ENCODE data around the gene S100A16. TPM values are rescaled to one million over a fixed set of nuclear protein-coding genes. Genes with fewer than 3 reads are reported as not detected.

The S100A16 gene
- total RNA-seq, 1 experiment from 2014 or later = 1,014 TPM

DNA sequence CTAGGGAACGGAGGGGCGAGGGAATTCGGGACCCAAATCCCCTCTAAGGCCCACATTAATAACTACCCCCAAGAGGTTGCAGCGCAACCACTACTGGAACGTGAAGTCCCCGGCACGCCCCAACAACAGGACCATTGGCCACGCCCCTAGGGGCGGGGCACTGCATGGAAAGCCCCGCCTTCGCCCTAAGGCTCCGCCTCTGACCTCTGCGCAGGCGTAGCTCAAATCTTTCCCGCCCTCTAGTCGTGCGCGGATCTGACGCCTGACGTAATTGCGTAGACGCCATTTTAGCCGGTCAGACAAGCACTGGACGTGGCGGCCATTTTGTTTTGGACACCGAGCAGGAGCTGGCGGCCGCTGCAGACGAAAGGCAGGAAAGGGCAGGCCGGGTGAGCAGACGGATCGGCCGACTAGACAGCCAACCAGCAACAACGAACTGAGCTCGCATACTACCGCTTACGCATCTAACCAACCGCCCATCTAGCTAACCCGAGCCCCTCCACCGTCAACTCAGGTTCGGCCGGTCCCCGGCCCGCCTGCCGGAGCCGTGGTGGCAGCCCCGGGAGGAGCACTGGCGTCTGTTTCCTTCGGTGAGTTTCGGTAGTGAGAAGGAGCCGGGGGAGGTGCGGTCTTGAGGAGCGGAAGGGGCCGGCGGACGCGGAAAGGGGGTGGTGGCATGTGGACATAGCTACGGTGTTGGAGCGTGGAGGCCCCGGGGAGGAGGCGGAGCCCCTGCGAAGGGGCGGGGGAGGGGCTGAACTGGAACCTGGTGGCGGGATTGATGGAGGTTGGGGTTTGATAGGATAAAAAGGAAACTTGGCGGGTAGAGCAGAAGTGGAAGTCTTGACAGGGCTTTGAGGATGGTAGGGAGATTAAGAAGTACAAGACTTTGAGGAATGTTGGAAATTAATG is 21.1 kb upstream of the S100A16 start, which contains the start of gene CHTOP:
Gene CHTOP (plus strand): TSS at position 313 of the 912 bp plus-strand sequence. CDS start 2,523 bp downstream, outside the sequence.
- CTCF ChIA-PET = interaction anchor here (0.6 to 2.7 kb wide), 23 partner anchors 9 to 286 kb away, joined by 3 to 28 read pairs (median 4); partner anchors contain the start of genes NPR1, S100A14 and S100A16
- BruUV-seq (replicated peaks) = TSS peak; percentile 85
- Mint-ChIP-seq H3K4me1 (ENCODE audit: insufficient read depth, unreplicated experiment) (peaks cover 32% of the 10 kb centered on the region), H3K27me3 (ENCODE audit: insufficient read depth, unreplicated experiment) (no peaks in the 10 kb centered on the region), H3K9me3 (ENCODE audit: unreplicated experiment) (no peaks in the 10 kb centered on the region), H3K4me3 (ENCODE audit: unreplicated experiment) (peak within 1 kb of the TSS; percentile 97), H3K36me3 (ENCODE audit: insufficient read depth, unreplicated experiment) (peaks cover 52% of the 10 kb centered on the region), H3K27ac (ENCODE audit: low read depth, unreplicated experiment) (peak within 1 kb of the TSS; percentile 100)
- TF ChIP-seq, protein P1, sequence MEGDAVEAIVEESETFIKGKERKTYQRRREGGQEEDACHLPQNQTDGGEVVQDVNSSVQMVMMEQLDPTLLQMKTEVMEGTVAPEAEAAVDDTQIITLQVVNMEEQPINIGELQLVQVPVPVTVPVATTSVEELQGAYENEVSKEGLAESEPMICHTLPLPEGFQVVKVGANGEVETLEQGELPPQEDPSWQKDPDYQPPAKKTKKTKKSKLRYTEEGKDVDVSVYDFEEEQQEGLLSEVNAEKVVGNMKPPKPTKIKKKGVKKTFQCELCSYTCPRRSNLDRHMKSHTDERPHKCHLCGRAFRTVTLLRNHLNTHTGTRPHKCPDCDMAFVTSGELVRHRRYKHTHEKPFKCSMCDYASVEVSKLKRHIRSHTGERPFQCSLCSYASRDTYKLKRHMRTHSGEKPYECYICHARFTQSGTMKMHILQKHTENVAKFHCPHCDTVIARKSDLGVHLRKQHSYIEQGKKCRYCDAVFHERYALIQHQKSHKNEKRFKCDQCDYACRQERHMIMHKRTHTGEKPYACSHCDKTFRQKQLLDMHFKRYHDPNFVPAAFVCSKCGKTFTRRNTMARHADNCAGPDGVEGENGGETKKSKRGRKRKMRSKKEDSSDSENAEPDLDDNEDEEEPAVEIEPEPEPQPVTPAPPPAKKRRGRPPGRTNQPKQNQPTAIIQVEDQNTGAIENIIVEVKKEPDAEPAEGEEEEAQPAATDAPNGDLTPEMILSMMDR (IDR thresholded peaks at IDR 0.05; ENCODE audit: unreplicated experiment) = no peak
- POLR2A ChIA-PET = interaction anchor here (0.6 to 46.1 kb wide), 40 partner anchors 12 to 1216 kb away, joined by 3 to 1272 read pairs (median 6); partner anchors contain the start of genes CRTC2, ILF2, INTS3 and JTB
- intact Hi-C loops (cut with micrococcal nuclease) = loop anchor here (1.0 kb wide), 2 partner anchors 21 to 37 kb away; partner anchors contain the start of gene S100A16
- DNase-seq (ENCODE audit: unreplicated experiment) = peak; percentile 99

DNA sequence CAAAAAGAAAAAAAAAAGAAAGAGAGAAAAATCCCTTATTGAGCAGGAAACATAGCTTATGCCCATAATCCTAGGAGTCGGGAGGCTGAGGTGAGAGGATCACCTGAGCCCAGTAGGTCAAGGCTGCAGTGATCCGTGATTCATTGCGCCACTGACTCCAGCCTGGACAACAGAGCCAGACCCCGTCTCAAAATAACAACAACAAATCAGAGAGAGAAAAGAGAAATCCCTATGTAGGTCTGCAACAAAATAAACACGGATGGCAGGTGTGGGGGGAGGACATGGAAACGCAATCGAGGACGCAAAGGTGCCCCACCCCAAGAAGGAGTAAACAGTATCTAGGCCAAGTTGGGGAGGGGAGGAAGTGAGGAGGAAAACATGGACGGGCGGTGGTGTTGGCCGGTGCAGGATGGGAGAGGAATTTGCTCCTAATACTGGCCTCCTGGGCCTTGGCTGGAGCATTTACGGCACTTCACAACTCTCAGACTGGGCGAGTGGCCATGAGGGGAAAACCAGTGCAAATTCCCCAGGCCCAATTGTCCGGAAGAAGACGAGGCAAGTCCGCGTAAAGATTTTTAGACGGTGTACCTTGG is 20.3 kb upstream of the S100A16 start:
- TF ChIP-seq, protein P1 (IDR thresholded peaks at IDR 0.05; ENCODE audit: unreplicated experiment) = no peak
- no TSS peak for BruUV-seq (replicated peaks)
- intact Hi-C loops (cut with micrococcal nuclease) = no loop called here
- H3K4me1 Mint-ChIP-seq (ENCODE audit: insufficient read depth, unreplicated experiment) = peaks cover 32% of the 10 kb centered on the region
- peak overlapping the region; percentile 97 for H3K4me3 Mint-ChIP-seq (ENCODE audit: unreplicated experiment)
- no peaks in the 10 kb centered on the region for H3K27me3 Mint-ChIP-seq (ENCODE audit: insufficient read depth, unreplicated experiment)
- DNase-seq (ENCODE audit: unreplicated experiment) = no peak
- H3K36me3 Mint-ChIP-seq (ENCODE audit: insufficient read depth, unreplicated experiment) = peaks cover 44% of the 10 kb centered on the region
- ChIA-PET POLR2A (interaction anchor here (0.7 to 46.1 kb wide), 33 partner anchors 13 to 1217 kb away, joined by 3 to 1272 read pairs (median 8); partner anchors contain the start of genes CRTC2, ILF2, INTS3 and JTB), CTCF (interaction anchor here (0.6 to 2.7 kb wide), 12 partner anchors 11 to 138 kb away, joined by 3 to 28 read pairs (median 4); partner anchors contain the start of gene S100A16)
- peak overlapping the region; percentile 100 for H3K27ac Mint-ChIP-seq (ENCODE audit: low read depth, unreplicated experiment)
- no peaks in the 10 kb centered on the region for H3K9me3 Mint-ChIP-seq (ENCODE audit: unreplicated experiment)

DNA sequence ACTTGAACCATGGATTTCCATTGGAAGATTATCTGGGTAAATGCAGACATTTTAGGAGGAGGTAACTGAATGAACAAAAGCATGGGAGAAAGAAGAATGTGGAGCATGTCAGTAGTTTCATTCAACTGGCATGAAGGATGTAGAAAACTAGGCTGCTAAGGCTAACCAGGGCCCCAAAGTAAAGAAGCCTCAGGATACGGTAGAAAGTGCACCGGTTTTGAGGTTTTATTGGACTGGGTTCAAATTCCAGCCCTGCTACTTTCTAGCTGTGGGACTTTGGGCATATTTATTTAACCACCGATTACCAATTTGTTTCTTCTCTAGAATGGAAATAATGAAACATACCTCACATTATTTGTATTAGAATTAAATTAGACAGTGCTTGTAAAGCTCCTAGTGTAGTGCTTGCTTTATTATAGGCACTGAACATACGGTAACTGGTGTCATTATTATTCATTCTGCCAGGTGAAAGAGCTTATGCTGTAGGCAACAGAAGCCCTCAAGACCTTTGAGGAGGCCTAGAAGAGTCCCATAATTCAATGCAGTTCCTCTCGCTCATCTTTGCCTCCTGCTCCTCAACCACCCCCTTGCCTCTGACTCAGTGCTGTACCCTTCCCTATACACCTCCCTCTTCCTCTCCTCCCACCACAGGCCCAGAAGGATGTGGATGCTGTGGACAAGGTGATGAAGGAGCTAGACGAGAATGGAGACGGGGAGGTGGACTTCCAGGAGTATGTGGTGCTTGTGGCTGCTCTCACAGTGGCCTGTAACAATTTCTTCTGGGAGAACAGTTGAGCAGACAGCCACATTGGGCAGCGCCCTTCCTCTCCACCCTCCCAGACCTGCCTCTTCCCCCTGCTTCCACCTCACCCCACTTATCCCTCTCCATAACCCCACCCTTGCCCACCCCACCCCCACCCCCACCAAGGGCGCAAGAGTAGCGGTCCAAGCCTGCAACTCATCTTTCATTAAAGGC is 18.4 kb upstream of the S100A16 start:
- no peaks in the 10 kb centered on the region for H3K9me3 Mint-ChIP-seq (ENCODE audit: unreplicated experiment)
- intact Hi-C loops (cut with micrococcal nuclease) = no loop called here
- no peak overlapping the region for H3K4me3 Mint-ChIP-seq (ENCODE audit: unreplicated experiment)
- POLR2A ChIA-PET = interaction anchor here (0.6 to 46.1 kb wide), 3 partner anchors 16 to 126 kb away, joined by 4 to 1272 read pairs (median 9); partner anchors contain the start of genes S100A1, S100A13, S100A14 and S100A16
- peaks cover 33% of the 10 kb centered on the region for H3K4me1 Mint-ChIP-seq (ENCODE audit: insufficient read depth, unreplicated experiment)
- BruUV-seq (replicated peaks) = no TSS peak
- no peak for DNase-seq (ENCODE audit: unreplicated experiment)
- TF ChIP-seq, protein P1 (IDR thresholded peaks at IDR 0.05; ENCODE audit: unreplicated experiment) = no peak
- H3K36me3 Mint-ChIP-seq (ENCODE audit: insufficient read depth, unreplicated experiment) = peaks cover 32% of the 10 kb centered on the region
- H3K27ac Mint-ChIP-seq (ENCODE audit: low read depth, unreplicated experiment) = no peak overlapping the region
- CTCF ChIA-PET = interaction anchor here (0.5 to 9.3 kb wide), 8 partner anchors 16 to 138 kb away, joined by 3 to 195 read pairs (median 4); partner anchors contain the start of genes S100A14 and S100A16
- no peaks in the 10 kb centered on the region for H3K27me3 Mint-ChIP-seq (ENCODE audit: insufficient read depth, unreplicated experiment)

Data from MCF 10A (cell line).